OCI-LY3 (cell line): ENCODE data around the gene EGF.

ENCODE experiments used
- EZH2phosphoT487 ChIP-seq: fragments of 200-600 bp; shearing (Covaris generic); IDR thresholded peaks from 2 replicates; pipeline ENCODE4 v1.6.1; 2018; ENCODE audit warnings: antibody characterized with exemption, mixed run types, low read depth
- TF ChIP-seq, protein P1 (sequence below): fragments of 200-600, 300-600 bp; sonication (generic); IDR thresholded peaks from 2 replicates; pipeline ENCODE4 v1.5.1; 2014; ENCODE audit warnings: antibody characterized with exemption, low read length, low read depth

DNA sequence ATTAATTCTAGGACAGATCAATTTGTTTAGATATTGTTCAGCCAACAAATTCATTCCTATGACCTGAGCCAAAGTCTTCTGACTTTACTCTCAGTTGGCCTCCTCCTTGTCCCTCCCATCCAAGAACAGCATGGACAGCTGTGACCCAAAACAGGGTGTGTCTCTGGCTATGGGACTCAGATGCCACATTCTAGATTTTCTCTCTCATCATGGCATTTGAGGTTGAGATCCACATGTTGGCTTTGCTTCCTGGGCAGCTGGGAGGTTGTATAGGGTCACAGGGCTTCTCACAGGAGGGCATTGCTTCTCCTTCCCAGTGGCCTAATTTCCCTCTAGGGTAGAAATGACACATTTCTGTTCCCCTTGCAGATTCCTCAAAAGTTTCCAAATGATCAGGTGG lies 22.6 kb upstream of the EGF start:
- TF ChIP-seq, protein P1, sequence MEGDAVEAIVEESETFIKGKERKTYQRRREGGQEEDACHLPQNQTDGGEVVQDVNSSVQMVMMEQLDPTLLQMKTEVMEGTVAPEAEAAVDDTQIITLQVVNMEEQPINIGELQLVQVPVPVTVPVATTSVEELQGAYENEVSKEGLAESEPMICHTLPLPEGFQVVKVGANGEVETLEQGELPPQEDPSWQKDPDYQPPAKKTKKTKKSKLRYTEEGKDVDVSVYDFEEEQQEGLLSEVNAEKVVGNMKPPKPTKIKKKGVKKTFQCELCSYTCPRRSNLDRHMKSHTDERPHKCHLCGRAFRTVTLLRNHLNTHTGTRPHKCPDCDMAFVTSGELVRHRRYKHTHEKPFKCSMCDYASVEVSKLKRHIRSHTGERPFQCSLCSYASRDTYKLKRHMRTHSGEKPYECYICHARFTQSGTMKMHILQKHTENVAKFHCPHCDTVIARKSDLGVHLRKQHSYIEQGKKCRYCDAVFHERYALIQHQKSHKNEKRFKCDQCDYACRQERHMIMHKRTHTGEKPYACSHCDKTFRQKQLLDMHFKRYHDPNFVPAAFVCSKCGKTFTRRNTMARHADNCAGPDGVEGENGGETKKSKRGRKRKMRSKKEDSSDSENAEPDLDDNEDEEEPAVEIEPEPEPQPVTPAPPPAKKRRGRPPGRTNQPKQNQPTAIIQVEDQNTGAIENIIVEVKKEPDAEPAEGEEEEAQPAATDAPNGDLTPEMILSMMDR = no peak
- no peak for TF ChIP-seq EZH2phosphoT487
